GM12892 (cell line): ENCODE measurements around the gene ATRNL1.

Experiments
- DNase-seq: peaks from one replicate; pipeline ENCODE4 v3.0.0; 2011; ENCODE audit not compliant: insufficient read length
- FAIRE-seq: peaks from 2 replicates; lab custom pipeline; 2011; peaks lifted over from hg19 to GRCh38; lab: Jason Lieb, UNC
- POLR2A ChIP-seq: IDR thresholded peaks from 2 replicates; pipeline ENCODE4 v1.6.1; 2011; ENCODE audit warnings: low read depth, low read length, control low read depth
- POLR2AphosphoS5 ChIP-seq: IDR thresholded peaks from 2 replicates; pipeline ENCODE4 v1.6.1; 2011; ENCODE audit warnings: low read depth, low read length, control low read depth
- TAF1 ChIP-seq: IDR thresholded peaks from 2 replicates; pipeline ENCODE4 v1.6.1; 2011; ENCODE audit warnings: low read depth, mild to moderate bottlenecking, control low read depth, low read length, borderline replicate concordance

ATRNL1 gene

GRCh38 chr10:115909962-115910731 lies 817.0 kb downstream of the ATRNL1 start:
- TF ChIP-seq POLR2A (no peak), POLR2AphosphoS5 (no peak), TAF1 (no peak)
- FAIRE-seq (no peak), DNase-seq (no peak)

GRCh38 chr10:115914475-115914874 lies 821.3 kb downstream of the ATRNL1 start:
- FAIRE-seq (no peak), DNase-seq (no peak)
- no peak for TF ChIP-seq TAF1
- TF ChIP-seq POLR2A: no peak
- TF ChIP-seq POLR2AphosphoS5: no peak

GRCh38 chr10:115915429-115915828 lies 822.3 kb downstream of the ATRNL1 start:
- DNase-seq (no peak), FAIRE-seq (no peak)
- TF ChIP-seq TAF1 (no peak), POLR2AphosphoS5 (no peak), POLR2A (no peak)

GRCh38 chr10:115918812-115919211 lies 825.6 kb downstream of the ATRNL1 start:
- DNase-seq (no peak), FAIRE-seq (no peak)

GRCh38 chr10:115921795-115922194 lies 828.6 kb downstream of the ATRNL1 start:
- no peak for FAIRE-seq
- DNase-seq: no peak

More at GRCh38 chr10:115918812-115919211, 825.6 kb downstream of the ATRNL1 start:
- no peak for TF ChIP-seq POLR2A
- no peak for TF ChIP-seq POLR2AphosphoS5

GRCh38 chr10:115931309-115931708 lies 838.1 kb downstream of the ATRNL1 start:
- no peak for DNase-seq
- no peak for TF ChIP-seq POLR2AphosphoS5
- TF ChIP-seq TAF1: no peak
- no peak for TF ChIP-seq POLR2A
- no peak for FAIRE-seq

More at GRCh38 chr10:115921795-115922194, 828.6 kb downstream of the ATRNL1 start:
- TF ChIP-seq POLR2AphosphoS5 (no peak), POLR2A (no peak), TAF1 (no peak)

- TF ChIP-seq POLR2A: no peak
- TF ChIP-seq TAF1: no peak
- TF ChIP-seq POLR2AphosphoS5: no peak
- FAIRE-seq (no peak), DNase-seq (no peak)
Observed at GRCh38 chr10:115932099-115932498, 838.9 kb downstream of the ATRNL1 start.

GRCh38 chr10:115933098-115933497 lies 839.9 kb downstream of the ATRNL1 start:
- DNase-seq (no peak), FAIRE-seq (no peak)
- TF ChIP-seq POLR2A (no peak), POLR2AphosphoS5 (no peak), TAF1 (no peak)

- FAIRE-seq (no peak), DNase-seq (no peak)
- TF ChIP-seq POLR2A (no peak), TAF1 (no peak), POLR2AphosphoS5 (no peak)
Observed at GRCh38 chr10:115935731-115936130, 842.6 kb downstream of the ATRNL1 start.

- DNase-seq: no peak
- FAIRE-seq: no peak
- TF ChIP-seq POLR2A: no peak
- TF ChIP-seq POLR2AphosphoS5: no peak
- no peak for TF ChIP-seq TAF1
Observed at GRCh38 chr10:115936926-115937767, 844.0 kb downstream of the ATRNL1 start.

GRCh38 chr10:115937768-115938056 lies 844.5 kb downstream of the ATRNL1 start:
- TF ChIP-seq TAF1: no peak
- no peak for TF ChIP-seq POLR2A
- TF ChIP-seq POLR2AphosphoS5: no peak
- DNase-seq (no peak), FAIRE-seq (no peak)

- TF ChIP-seq POLR2A: no peak
- TF ChIP-seq POLR2AphosphoS5: no peak
- no peak for TF ChIP-seq TAF1
- FAIRE-seq: no peak
Observed at GRCh38 chr10:115939101-115939854, 846.1 kb downstream of the ATRNL1 start.

More at GRCh38 chr10:115939101-115939854, 846.1 kb downstream of the ATRNL1 start:
- DNase-seq: no peak
